Ureter (tissue), 1 donor: ENCODE data around the gene CPEB1. TPM values are rescaled to one million over a fixed set of nuclear protein-coding genes. Genes with fewer than 3 reads are reported as not detected.
"Not testable (repeated sequence)": the region's sequence is repeated elsewhere in the genome, so short reads cannot be mapped to it uniquely, and the experiment has no call there.

Experiments
- DNase-seq: peaks from one replicate; pipeline ENCODE4 v3.0.0-alpha.2; 2020; ENCODE audit warnings: low spot score
- total RNA-seq: library from RNA; stranded (reverse); gene quantifications from one replicate; pipeline ENCODE4 v1.2.4, GENCODE V29; 2023
- donor health status: DM: yes; HTN: yes; CAD: no.

CPEB1 gene
- total RNA-seq, 1 donor from 2014 or later, result 3.7 TPM

- no peak for DNase-seq
Measured at GRCh38 chr15:82530006-82530405, 117.2 kb downstream of the CPEB1 start.

GRCh38 chr15:82513587-82513986, 133.6 kb downstream of the CPEB1 start:
- DNase-seq, result not testable (repeated sequence)

- not testable (repeated sequence) for DNase-seq
Measured at GRCh38 chr15:82507693-82508092, 139.5 kb downstream of the CPEB1 start.

- not testable (repeated sequence) for DNase-seq
Measured at GRCh38 chr15:82507087-82507486, 140.1 kb downstream of the CPEB1 start.

- DNase-seq, result not testable (repeated sequence)
Measured at GRCh38 chr15:82505842-82506241, 141.3 kb downstream of the CPEB1 start.

GRCh38 chr15:82504074-82504473, 143.1 kb downstream of the CPEB1 start:
- DNase-seq, result not testable (repeated sequence)

GRCh38 chr15:82502700-82503339, 144.3 kb downstream of the CPEB1 start:
- DNase-seq, result not testable (repeated sequence)

GRCh38 chr15:82500772-82501171, 146.4 kb downstream of the CPEB1 start:
- not testable (repeated sequence) for DNase-seq

GRCh38 chr15:82497978-82498377, 149.2 kb downstream of the CPEB1 start:
- DNase-seq, result not testable (repeated sequence)

Other genes starting within 250 kb of the CPEB1 start
- gene GOLGA6L9, start 217.5 kb downstream of the CPEB1 start, total RNA-seq, result 7.9 TPM
- gene RPS17, start 106.9 kb downstream of the CPEB1 start, total RNA-seq, result 1,866 TPM
- 12.5 TPM for gene AP3B2, start 62.5 kb upstream of the CPEB1 start, total RNA-seq
- gene FSD2, start 158.7 kb upstream of the CPEB1 start, total RNA-seq, result not detected
- gene WHAMM, start 162.3 kb upstream of the CPEB1 start, total RNA-seq, result 14.4 TPM